ENCODE results near the gene RFNG.

RFNG gene

GRCh38 chr17:82007228-82007494 is 44.5 kb downstream of the RFNG start:
- no peak for DNase-seq
- intact Hi-C loops (cut with DNase I) = no loop called here

DNA sequence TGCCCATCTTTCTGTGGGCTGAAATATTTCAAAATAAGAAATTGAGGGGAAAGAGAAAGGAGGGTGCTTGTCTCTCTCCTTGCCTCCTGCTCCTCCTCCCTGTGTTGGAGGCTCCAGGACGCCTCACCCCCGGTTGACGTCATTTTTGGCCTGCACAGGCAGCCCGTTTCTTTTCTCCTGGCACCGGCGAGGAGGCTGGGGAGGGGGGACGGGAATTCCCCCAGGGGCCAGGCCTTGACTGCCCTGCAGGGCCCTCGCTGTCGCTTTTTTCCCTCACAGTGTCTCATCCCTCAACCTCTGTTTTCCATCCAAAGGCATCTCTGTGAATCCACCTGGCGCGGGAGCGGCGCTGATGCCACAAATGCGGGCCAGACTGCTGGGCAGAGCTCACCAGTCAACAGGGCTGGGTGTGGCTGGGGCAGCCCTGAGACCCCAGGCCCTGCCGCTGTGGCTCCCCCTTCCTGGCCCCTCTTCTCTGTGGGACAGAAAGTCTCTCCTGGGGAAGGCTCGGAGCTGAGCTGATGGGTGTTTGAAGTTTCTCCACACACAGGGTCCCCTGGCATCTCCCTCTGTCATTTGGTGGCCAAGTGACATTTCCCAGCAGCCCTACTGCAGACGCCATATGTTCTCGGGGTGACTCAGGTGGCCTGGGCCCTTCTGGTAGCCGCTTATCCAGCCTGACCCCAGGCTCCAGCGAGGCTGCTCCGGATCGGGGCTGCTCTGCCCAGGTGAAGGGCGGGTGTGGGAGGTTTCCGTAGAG is 45.0 kb downstream of the RFNG start:
- intact Hi-C loops (cut with DNase I) = no loop called here
- DNase-seq = peak in 1 of 10 donors; percentile 47

- no peak for DNase-seq
- intact Hi-C loops (cut with DNase I) = no loop called here
Measured at GRCh38 chr17:82005701-82006348, 45.8 kb downstream of the RFNG start.

- DNase-seq = no peak
- intact Hi-C loops (cut with DNase I) = no loop called here
Measured at GRCh38 chr17:82004517-82005455, 46.8 kb downstream of the RFNG start.

GRCh38 chr17:82003411-82004381 is 47.9 kb downstream of the RFNG start:
- no peak for DNase-seq
- intact Hi-C loops (cut with DNase I) = no loop called here

DNA sequence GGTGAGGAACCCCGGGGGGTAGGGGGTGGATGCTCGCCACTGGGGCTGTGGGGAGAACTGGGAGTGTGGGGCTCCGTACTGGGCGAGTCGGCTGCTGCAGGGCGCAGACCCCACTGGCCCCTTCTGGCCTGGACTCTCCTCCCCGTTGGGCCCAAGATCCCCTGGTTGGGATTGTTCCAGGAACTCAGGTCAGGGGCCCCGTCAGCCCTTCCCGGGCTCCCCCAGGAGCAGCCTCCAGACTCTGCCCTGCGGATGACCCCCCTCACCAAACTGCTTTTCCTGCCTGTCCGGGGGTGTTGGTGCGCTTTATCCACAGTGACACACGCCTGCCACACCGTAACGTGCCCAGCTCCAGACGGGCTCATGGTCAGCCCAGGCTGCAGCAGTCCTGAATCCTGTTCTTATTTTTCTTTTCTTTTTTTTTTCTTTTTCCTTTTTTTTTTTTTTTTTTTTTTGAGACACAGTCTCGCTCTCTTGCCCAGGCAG is 50.0 kb downstream of the RFNG start:
- intact Hi-C loops (cut with DNase I) = no loop called here
- no peak for DNase-seq

DNA sequence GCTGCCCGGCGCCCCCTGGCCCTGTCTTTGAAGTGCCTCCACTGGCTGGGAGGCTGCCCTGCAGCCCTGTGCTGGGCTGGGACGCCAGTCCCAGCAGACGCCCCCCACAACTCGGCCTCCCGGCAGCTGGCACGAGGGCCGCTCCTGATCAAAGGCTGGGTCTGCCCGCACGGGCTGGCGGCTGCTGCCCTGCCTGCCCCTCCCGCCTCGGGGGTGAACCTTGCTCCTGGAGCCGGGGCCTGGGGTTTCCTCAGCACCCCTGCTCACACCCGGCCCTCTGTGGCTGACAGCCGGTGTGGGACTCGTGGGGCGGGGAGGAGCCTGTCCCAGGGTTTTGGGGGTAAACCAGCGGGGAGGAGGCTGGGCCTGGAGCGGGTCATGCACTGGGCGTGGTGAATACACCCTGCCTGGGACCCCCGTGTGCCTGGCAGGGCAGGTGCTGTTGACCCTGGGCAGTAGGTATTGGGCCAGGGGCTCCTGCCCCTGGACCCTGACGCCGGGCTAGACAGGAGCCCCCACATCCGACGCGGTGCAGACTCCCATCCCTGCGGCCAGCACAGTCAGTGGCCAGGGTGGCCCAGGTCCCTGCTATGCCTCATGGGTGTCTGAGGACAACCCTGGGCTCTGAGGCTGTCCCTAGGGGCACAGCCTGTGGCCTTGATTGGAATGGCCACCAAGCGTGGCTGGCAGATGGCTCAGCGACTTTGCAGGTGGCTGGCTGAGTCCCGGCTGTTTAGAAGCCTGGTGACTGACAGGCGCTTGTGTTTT is 50.6 kb downstream of the RFNG start:
- DNase-seq = no peak
- intact Hi-C loops (cut with DNase I) = no loop called here

GRCh38 chr17:81999976-82000802 is 51.4 kb downstream of the RFNG start:
- no peak for DNase-seq
- intact Hi-C loops (cut with DNase I) = no loop called here

GRCh38 chr17:81999587-81999975 is 52.0 kb downstream of the RFNG start:
- intact Hi-C loops (cut with DNase I) = no loop called here
- no peak for DNase-seq

GRCh38 chr17:81998691-81999438 is 52.7 kb downstream of the RFNG start:
- peak in 1 of 10 donors; percentile 69 for DNase-seq
- intact Hi-C loops (cut with DNase I) = no loop called here

DNA sequence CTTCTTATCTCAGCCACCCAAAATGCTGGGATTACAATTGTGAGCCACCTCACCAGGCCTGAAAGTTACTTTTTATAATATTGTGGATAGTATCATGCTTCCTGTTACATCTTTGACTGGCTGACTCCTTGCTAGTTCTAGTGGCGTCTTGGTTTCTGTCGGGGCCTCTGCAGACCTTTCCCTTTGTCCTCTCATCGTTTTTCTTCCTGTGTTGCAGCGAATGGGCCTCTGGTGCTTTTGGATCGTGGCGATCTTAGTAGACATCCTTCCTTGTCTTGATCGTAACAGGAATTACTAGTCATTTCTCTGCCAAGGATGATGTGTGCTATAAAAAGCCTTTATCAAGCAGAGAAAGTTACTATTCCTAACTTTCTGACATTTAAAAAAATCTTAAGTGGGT is 53.4 kb downstream of the RFNG start:
- DNase-seq = no peak
- intact Hi-C loops (cut with DNase I) = no loop called here
